Measurements from ENCODE around the gene RARG.

GRCh38 chr12:53186745-53187144 lies 45.3 kb downstream of the RARG start:
- TF ChIP-seq CTCF (IDR thresholded peaks at IDR 0.05; ENCODE audit: insufficient read depth, low read depth, low read length) (no peak), EZH2 (IDR thresholded peaks at IDR 0.05; ENCODE audit: insufficient read depth, low read length) (no peak)

All from astrocyte (in vitro differentiated cells and primary cell).